WTC11 (cell line): ENCODE results near the gene TREX2. TPM values are rescaled to one million over a fixed set of nuclear protein-coding genes. Genes with fewer than 3 reads are reported as not detected.

ENCODE experiments used
- ATAC-seq: fragments of 200-7000 bp; cut with Tn5 transposase; 2 replicates; pipeline ENCODE4 v1.10.0; 2021; ENCODE audit warnings: mild to moderate bottlenecking, moderate library complexity
- CTCF ChIA-PET: fragments of 300-600 bp; sonication (Branson Sonifier 250); formaldehyde crosslinking; loops from one replicate; lab custom pipeline; 2021; ENCODE audit warnings: antibody characterized with exemption; lab: Charles Lee
- POLR2A ChIA-PET: fragments of 350-600 bp; sonication (Branson Sonifier 250); formaldehyde crosslinking; loops from one replicate; lab custom pipeline; 2021; ENCODE audit warnings: antibody characterized with exemption; lab: Charles Lee
- DNase-seq: peaks from one replicate; pipeline ENCODE4 v3.0.0; 2021; ENCODE audit warnings: low spot score
- H3K27ac Mint-ChIP-seq: 2 replicates; pipeline ENCODE4 v1.8.0; 2021; ENCODE audit warnings: mixed read lengths
- H3K27me3 Mint-ChIP-seq: 2 replicates; pipeline ENCODE4 v1.8.0; 2021; ENCODE audit warnings: low read depth, mild to moderate bottlenecking, moderate library complexity, mixed read lengths
- H3K36me3 Mint-ChIP-seq: 2 replicates; pipeline ENCODE4 v1.8.0; 2021; ENCODE audit warnings: mixed read lengths
- H3K4me1 Mint-ChIP-seq: 2 replicates; pipeline ENCODE4 v1.8.0; 2022; ENCODE audit warnings: mixed read lengths
- H3K4me3 Mint-ChIP-seq: 2 replicates; pipeline ENCODE4 v1.8.0; 2021; ENCODE audit warnings: mild to moderate bottlenecking, moderate library complexity, mixed read lengths
- H3K9me3 Mint-ChIP-seq: 2 replicates; pipeline ENCODE4 v1.8.0; 2021; ENCODE audit warnings: mixed read lengths
- ATF1 ChIP-seq: sonication (generic); formaldehyde crosslinking; IDR thresholded peaks from 2 replicates; pipeline ENCODE4 v1.8.1; 2023; ENCODE audit warnings: mild to moderate bottlenecking, moderate library complexity, missing genetic modification reagents
- ELF4 ChIP-seq: sonication (generic); formaldehyde crosslinking; IDR thresholded peaks from 2 replicates; pipeline ENCODE4 v1.8.1; 2022; ENCODE audit warnings: low read depth, mild to moderate bottlenecking, moderate library complexity, missing genetic modification reagents
- MYBL2 ChIP-seq: sonication (generic); formaldehyde crosslinking; IDR thresholded peaks from 2 replicates; pipeline ENCODE4 v1.8.1; 2023; ENCODE audit warnings: mild to moderate bottlenecking, moderate library complexity, missing genetic modification reagents
- NFYB ChIP-seq: sonication (generic); formaldehyde crosslinking; conservative IDR thresholded peaks from 2 replicates; pipeline ENCODE4 v1.8.0; 2022; ENCODE audit warnings: low read depth, missing genetic modification reagents
- NR1H2 ChIP-seq: sonication (generic); formaldehyde crosslinking; IDR thresholded peaks from 2 replicates; pipeline ENCODE4 v1.9.0; 2021; ENCODE audit warnings: mild to moderate bottlenecking, moderate library complexity, missing genetic modification reagents
- PRRX2 ChIP-seq: fragments of 250-450 bp; sonication (Bioruptor Pico); IDR thresholded peaks from 2 replicates; pipeline ENCODE4 v1.8.0; 2021; ENCODE audit warnings: mild to moderate bottlenecking
- SMAD3 ChIP-seq: sonication (generic); formaldehyde crosslinking; IDR thresholded peaks from 2 replicates; pipeline ENCODE4 v1.8.0; 2022; ENCODE audit warnings: missing genetic modification reagents, mild to moderate bottlenecking, borderline replicate concordance
- ZNF121 ChIP-seq: sonication (generic); formaldehyde crosslinking; IDR thresholded peaks from 2 replicates; pipeline ENCODE4 v1.8.0; 2023; ENCODE audit warnings: missing genetic modification reagents
- ZNF423 ChIP-seq: fragments of 250-450 bp; sonication (Bioruptor Pico); IDR thresholded peaks from 2 replicates; pipeline ENCODE4 v2.1.2; 2022; ENCODE audit warnings: mild to moderate bottlenecking, moderate library complexity
- ZNF671 ChIP-seq: fragments of 250-450 bp; sonication (Bioruptor Pico); IDR thresholded peaks from 2 replicates; pipeline ENCODE4 v1.8.0; 2021; ENCODE audit warnings: mild to moderate bottlenecking
- total RNA-seq: library from RNA; stranded (reverse); gene quantifications from 3 replicates; pipeline ENCODE4 v1.2.3, GENCODE V29; 2021
- TF ChIP-seq, protein P1 (sequence below): sonication (generic); formaldehyde crosslinking; conservative IDR thresholded peaks from 2 replicates; pipeline ENCODE4 v1.8.1; 2023; ENCODE audit warnings: mild to moderate bottlenecking, low read depth, missing genetic modification reagents, moderate library complexity
- TF ChIP-seq, protein P2 (sequence below): sonication (generic); formaldehyde crosslinking; IDR thresholded peaks from 2 replicates; pipeline ENCODE4 v1.8.1; 2023; ENCODE audit warnings: mild to moderate bottlenecking, missing genetic modification reagents
- TF ChIP-seq, protein P3 (sequence below): fragments of 250-450 bp; sonication (Bioruptor Pico); IDR thresholded peaks from 2 replicates; pipeline ENCODE4 v1.8.0; 2021; ENCODE audit warnings: mild to moderate bottlenecking
- TF ChIP-seq, protein P4 (sequence below): sonication (generic); formaldehyde crosslinking; IDR thresholded peaks from 2 replicates; pipeline ENCODE4 v1.8.0; 2023; ENCODE audit warnings: missing genetic modification reagents, mild to moderate bottlenecking, borderline replicate concordance

TREX2 gene
- total RNA-seq, 1 experiment from 2014 or later, result 1.5 TPM

DNA sequence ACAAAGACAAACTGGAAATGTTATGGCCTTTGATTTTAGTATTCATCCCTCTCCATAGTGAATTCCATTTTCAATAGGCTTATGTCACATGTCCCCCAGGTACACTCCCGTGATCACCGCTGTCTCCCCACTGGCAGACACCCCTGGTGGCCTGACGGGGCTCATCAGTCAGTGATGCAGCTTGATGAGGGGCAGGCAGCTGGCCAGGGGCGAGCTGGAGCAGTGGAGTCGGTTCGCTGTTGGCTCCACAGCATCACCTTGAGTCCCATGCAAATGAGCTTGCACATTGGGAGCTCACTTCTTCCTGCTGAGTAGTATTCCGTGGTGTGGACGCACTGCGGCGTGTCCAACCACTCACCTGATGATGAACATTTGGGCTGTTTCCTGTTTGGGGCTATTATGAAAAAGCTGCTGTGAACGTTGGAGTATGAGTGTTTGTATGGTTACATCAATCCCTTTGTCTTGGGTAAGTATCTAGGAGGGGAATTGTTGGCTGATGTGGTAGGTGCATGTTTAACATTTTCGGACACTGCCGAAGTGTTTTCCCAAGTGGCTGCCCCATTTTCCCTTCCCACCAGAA, 5.2 kb downstream of the TREX2 start:
- CTCF ChIA-PET, result interaction anchor here (0.6 to 1.3 kb wide), 4 partner anchors 20 to 397 kb away, joined by 3 to 9 read pairs (median 3); no protein-coding TSS in a partner anchor
- TF ChIP-seq NR1H2 (CRISPR knock-in tag) (no peak), NFYB (CRISPR knock-in tag) (no peak)
- no peaks in the 10 kb centered on the region for H3K4me1 Mint-ChIP-seq
- POLR2A ChIA-PET, result no interaction called here
- H3K4me3 Mint-ChIP-seq, result no peak overlapping the region
- ATAC-seq (no peak), DNase-seq (no peak)
- H3K27ac Mint-ChIP-seq, result no peak overlapping the region
- H3K36me3 Mint-ChIP-seq, result no peaks in the 10 kb centered on the region
- H3K27me3 Mint-ChIP-seq, result no peaks in the 10 kb centered on the region; the same call in 1 of the 2 replicates
- peaks cover 4% of the 10 kb centered on the region for H3K9me3 Mint-ChIP-seq

DNA sequence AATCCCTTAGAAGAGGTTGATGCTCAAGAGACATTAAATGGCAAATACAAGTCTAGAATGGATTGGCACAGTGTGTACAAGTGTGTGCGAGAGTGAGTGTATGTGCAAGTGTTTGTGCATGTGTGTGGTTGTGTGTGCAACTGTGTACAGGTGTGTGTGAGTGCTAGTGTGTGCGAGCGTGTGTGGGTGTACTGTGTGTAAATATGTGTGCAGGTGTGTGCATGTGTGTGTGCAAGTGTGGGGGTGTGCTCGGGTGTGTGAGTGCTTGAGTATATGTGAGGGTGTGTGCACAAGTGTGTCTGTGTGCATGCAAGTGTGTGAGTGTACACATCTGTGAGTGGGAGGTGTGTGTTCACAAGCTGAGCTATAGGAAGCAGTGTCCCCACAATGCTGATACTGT, 5.9 kb downstream of the TREX2 start:
- Mint-ChIP-seq H3K9me3 (peaks cover 4% of the 10 kb centered on the region), H3K36me3 (no peaks in the 10 kb centered on the region), H3K4me3 (no peak overlapping the region), H3K27ac (no peak overlapping the region), H3K27me3 (no peaks in the 10 kb centered on the region; the same call in 1 of the 2 replicates), H3K4me1 (no peaks in the 10 kb centered on the region)
- DNase-seq, result no peak
- POLR2A ChIA-PET, result no interaction called here
- CTCF ChIA-PET, result interaction anchor here (0.6 to 1.3 kb wide), 2 partner anchors 21 to 115 kb away, joined by 3 to 9 read pairs; no protein-coding TSS in a partner anchor
- TF ChIP-seq MYBL2, result no peak
- TF ChIP-seq ZNF671, result no peak
- TF ChIP-seq, protein P1, sequence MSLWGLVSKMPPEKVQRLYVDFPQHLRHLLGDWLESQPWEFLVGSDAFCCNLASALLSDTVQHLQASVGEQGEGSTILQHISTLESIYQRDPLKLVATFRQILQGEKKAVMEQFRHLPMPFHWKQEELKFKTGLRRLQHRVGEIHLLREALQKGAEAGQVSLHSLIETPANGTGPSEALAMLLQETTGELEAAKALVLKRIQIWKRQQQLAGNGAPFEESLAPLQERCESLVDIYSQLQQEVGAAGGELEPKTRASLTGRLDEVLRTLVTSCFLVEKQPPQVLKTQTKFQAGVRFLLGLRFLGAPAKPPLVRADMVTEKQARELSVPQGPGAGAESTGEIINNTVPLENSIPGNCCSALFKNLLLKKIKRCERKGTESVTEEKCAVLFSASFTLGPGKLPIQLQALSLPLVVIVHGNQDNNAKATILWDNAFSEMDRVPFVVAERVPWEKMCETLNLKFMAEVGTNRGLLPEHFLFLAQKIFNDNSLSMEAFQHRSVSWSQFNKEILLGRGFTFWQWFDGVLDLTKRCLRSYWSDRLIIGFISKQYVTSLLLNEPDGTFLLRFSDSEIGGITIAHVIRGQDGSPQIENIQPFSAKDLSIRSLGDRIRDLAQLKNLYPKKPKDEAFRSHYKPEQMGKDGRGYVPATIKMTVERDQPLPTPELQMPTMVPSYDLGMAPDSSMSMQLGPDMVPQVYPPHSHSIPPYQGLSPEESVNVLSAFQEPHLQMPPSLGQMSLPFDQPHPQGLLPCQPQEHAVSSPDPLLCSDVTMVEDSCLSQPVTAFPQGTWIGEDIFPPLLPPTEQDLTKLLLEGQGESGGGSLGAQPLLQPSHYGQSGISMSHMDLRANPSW, result no peak
- no peak for TF ChIP-seq ATF1
- TF ChIP-seq, protein P2, sequence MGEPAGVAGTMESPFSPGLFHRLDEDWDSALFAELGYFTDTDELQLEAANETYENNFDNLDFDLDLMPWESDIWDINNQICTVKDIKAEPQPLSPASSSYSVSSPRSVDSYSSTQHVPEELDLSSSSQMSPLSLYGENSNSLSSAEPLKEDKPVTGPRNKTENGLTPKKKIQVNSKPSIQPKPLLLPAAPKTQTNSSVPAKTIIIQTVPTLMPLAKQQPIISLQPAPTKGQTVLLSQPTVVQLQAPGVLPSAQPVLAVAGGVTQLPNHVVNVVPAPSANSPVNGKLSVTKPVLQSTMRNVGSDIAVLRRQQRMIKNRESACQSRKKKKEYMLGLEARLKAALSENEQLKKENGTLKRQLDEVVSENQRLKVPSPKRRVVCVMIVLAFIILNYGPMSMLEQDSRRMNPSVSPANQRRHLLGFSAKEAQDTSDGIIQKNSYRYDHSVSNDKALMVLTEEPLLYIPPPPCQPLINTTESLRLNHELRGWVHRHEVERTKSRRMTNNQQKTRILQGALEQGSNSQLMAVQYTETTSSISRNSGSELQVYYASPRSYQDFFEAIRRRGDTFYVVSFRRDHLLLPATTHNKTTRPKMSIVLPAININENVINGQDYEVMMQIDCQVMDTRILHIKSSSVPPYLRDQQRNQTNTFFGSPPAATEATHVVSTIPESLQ (CRISPR knock-in tag), result no peak
- TF ChIP-seq PRRX2 (CRISPR knock-in tag), result no peak
- no peak for TF ChIP-seq ZNF423 (CRISPR knock-in tag)
- TF ChIP-seq ZNF121 (CRISPR knock-in tag), result no peak
- TF ChIP-seq ELF4 (CRISPR knock-in tag), result no peak
- TF ChIP-seq, protein P3, sequence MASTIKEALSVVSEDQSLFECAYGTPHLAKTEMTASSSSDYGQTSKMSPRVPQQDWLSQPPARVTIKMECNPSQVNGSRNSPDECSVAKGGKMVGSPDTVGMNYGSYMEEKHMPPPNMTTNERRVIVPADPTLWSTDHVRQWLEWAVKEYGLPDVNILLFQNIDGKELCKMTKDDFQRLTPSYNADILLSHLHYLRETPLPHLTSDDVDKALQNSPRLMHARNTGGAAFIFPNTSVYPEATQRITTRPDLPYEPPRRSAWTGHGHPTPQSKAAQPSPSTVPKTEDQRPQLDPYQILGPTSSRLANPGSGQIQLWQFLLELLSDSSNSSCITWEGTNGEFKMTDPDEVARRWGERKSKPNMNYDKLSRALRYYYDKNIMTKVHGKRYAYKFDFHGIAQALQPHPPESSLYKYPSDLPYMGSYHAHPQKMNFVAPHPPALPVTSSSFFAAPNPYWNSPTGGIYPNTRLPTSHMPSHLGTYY (CRISPR knock-in tag), result no peak
- TF ChIP-seq, all 79 proteins: peak for 0
- no peak for ATAC-seq

DNA sequence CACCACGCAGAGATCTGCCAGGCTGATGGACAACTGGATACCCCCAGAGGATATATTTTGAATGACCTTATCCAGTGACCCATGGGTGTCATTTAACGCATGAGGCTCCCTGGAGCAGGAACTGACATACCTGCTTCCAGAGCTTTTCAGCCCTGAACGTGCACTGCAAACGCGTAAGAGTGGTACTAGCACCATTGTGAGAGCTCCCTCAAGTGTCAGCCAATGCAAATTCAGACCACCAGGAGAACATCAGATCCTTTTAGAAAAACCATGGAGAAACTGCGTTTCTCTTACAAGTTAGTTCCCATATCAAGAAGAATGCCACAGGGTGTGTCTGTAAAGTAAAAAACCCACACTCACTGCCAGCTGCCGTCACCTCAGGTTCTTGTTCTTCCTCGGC, 7.3 kb downstream of the TREX2 start:
- Mint-ChIP-seq H3K27ac (no peak overlapping the region), H3K36me3 (no peaks in the 10 kb centered on the region)
- ATAC-seq (no peak), DNase-seq (no peak)
- POLR2A ChIA-PET, result no interaction called here
- no peak for TF ChIP-seq SMAD3 (CRISPR knock-in tag)
- TF ChIP-seq, protein P4, sequence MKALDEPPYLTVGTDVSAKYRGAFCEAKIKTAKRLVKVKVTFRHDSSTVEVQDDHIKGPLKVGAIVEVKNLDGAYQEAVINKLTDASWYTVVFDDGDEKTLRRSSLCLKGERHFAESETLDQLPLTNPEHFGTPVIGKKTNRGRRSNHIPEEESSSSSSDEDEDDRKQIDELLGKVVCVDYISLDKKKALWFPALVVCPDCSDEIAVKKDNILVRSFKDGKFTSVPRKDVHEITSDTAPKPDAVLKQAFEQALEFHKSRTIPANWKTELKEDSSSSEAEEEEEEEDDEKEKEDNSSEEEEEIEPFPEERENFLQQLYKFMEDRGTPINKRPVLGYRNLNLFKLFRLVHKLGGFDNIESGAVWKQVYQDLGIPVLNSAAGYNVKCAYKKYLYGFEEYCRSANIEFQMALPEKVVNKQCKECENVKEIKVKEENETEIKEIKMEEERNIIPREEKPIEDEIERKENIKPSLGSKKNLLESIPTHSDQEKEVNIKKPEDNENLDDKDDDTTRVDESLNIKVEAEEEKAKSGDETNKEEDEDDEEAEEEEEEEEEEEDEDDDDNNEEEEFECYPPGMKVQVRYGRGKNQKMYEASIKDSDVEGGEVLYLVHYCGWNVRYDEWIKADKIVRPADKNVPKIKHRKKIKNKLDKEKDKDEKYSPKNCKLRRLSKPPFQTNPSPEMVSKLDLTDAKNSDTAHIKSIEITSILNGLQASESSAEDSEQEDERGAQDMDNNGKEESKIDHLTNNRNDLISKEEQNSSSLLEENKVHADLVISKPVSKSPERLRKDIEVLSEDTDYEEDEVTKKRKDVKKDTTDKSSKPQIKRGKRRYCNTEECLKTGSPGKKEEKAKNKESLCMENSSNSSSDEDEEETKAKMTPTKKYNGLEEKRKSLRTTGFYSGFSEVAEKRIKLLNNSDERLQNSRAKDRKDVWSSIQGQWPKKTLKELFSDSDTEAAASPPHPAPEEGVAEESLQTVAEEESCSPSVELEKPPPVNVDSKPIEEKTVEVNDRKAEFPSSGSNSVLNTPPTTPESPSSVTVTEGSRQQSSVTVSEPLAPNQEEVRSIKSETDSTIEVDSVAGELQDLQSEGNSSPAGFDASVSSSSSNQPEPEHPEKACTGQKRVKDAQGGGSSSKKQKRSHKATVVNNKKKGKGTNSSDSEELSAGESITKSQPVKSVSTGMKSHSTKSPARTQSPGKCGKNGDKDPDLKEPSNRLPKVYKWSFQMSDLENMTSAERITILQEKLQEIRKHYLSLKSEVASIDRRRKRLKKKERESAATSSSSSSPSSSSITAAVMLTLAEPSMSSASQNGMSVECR, result no peak
- TF ChIP-seq, all 79 proteins: peak for 0
- CTCF ChIA-PET, result interaction anchor here (1.0 kb wide), 1 partner anchor 497 kb away, joined by 3 read pairs; no protein-coding TSS in a partner anchor
- peaks cover 4% of the 10 kb centered on the region for H3K9me3 Mint-ChIP-seq
- H3K4me3 Mint-ChIP-seq, result no peak overlapping the region
- H3K4me1 Mint-ChIP-seq, result no peaks in the 10 kb centered on the region
- no peaks in the 10 kb centered on the region; the same call in 1 of the 2 replicates for H3K27me3 Mint-ChIP-seq
